Measurements from ENCODE around the gene CASZ1.

- no peak for TF ChIP-seq ZFX (IDR thresholded peaks at IDR 0.05; ENCODE audit: borderline replicate concordance)
- TF ChIP-seq, protein P1, sequence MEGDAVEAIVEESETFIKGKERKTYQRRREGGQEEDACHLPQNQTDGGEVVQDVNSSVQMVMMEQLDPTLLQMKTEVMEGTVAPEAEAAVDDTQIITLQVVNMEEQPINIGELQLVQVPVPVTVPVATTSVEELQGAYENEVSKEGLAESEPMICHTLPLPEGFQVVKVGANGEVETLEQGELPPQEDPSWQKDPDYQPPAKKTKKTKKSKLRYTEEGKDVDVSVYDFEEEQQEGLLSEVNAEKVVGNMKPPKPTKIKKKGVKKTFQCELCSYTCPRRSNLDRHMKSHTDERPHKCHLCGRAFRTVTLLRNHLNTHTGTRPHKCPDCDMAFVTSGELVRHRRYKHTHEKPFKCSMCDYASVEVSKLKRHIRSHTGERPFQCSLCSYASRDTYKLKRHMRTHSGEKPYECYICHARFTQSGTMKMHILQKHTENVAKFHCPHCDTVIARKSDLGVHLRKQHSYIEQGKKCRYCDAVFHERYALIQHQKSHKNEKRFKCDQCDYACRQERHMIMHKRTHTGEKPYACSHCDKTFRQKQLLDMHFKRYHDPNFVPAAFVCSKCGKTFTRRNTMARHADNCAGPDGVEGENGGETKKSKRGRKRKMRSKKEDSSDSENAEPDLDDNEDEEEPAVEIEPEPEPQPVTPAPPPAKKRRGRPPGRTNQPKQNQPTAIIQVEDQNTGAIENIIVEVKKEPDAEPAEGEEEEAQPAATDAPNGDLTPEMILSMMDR (IDR thresholded peaks at IDR 0.05): no peak
Measured at GRCh38 chr1:10791105-10791951, 5.1 kb downstream of the CASZ1 start.
